ENCODE measurements around the gene TAF15. TPM values are rescaled to one million over a fixed set of nuclear protein-coding genes. Genes with fewer than 3 reads are reported as not detected.

TAF15 gene
- total and polyA plus RNA-seq, 10 of the 15 experiments (the other 5 are each of a cell fraction or from before 2014, with no cell fraction given) = 9.5 to 259 (median 40.4) TPM

DNA sequence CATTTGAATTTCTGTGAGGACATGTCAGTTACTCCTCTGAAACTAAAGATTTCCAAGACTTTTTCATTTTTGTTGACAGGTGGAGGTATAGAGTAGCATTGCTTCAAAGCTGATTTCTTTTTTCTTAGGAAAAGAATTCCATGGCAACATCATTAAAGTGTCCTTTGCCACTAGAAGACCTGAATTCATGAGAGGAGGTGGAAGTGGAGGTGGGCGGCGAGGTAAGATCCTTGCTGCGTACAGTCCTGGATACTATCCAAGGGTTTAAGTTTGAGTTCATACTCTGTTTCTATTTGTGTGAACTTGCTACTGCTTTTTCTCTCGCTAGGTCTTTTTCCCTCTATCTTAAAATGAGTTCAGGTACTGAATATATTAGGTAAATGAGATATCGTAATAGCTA, 33.0 kb downstream of the TAF15 start:
- Histone ChIP-seq H4K20me1 (ENCODE audit: control insufficient read depth, insufficient read depth) (no peaks in the 10 kb centered on the region), H3K4me1 (ENCODE audit: control insufficient read depth, insufficient read depth, low read length) (no peaks in the 10 kb centered on the region), H3K4me2 (ENCODE audit: control insufficient read depth, insufficient read depth) (no peak overlapping the region), H3K9ac (ENCODE audit: control insufficient read depth, insufficient read depth, low read length) (no peak overlapping the region), H3K79me2 (ENCODE audit: control insufficient read depth, insufficient read depth, low read length) (no peaks in the 10 kb centered on the region), H3K9me3 (replicated peaks; ENCODE audit: control insufficient read depth, insufficient read depth, low read length) (no peaks in the 10 kb centered on the region), H3K27ac (ENCODE audit: control insufficient read depth, insufficient read depth) (no peak overlapping the region), H3K36me3 (ENCODE audit: control insufficient read depth in 2 of 2, insufficient read depth in 2 of 2, low read length in 1 of 2) (peaks cover 8 to 48% of the 10 kb centered on the region in 2 experiments), H3K4me3 (no peak overlapping the region), H2AFZ (ENCODE audit: control insufficient read depth, low read depth, low read length) (no peak overlapping the region), H3K27me3 (replicated peaks in 1 of 2; ENCODE audit: control insufficient read depth in 2 of 2, insufficient read depth in 2 of 2, low read length in 1 of 2) (no peaks in the 10 kb centered on the region)
- 98% methylated on average over 5 of the region's 5 CpGs for WGBS (ENCODE audit: insufficient coverage, insufficient replicate concordance, low lambda C conversion rate, missing lambda C conversion rate)
- POLR2A ChIA-PET = interaction anchor here (0.6 kb wide), 1 partner anchor 746 kb away, joined by 3 read pairs; no protein-coding TSS in a partner anchor
- ATAC-seq (no peak), DNase-seq (ENCODE audit: low read depth, low spot score) (no peak), FAIRE-seq (no peak)
- in situ Hi-C loops (cut with MboI) (no loop called here), intact Hi-C loops (cut with micrococcal nuclease; ENCODE audit: unreplicated experiment) (no loop called here)
- RAD21 ChIA-PET (ENCODE audit: unreplicated experiment) = no interaction called here
- SMC1A ChIA-PET (ENCODE audit: uncharacterized antibody, unreplicated experiment) = interaction anchor here (0.9 to 1.9 kb wide), 3 partner anchors 8 to 101 kb away, joined by 3 to 8 read pairs (median 3); partner anchors contain the start of gene LYZL6
- no TSS peak for BruUV-seq (replicated peaks)
- TF ChIP-seq HDAC2 (IDR thresholded peaks at IDR 0.05) (no peak), KLF5 (IDR thresholded peaks at IDR 0.05; ENCODE audit: partially characterized antibody) (no peak), BMI1 (IDR thresholded peaks at IDR 0.05; ENCODE audit: borderline replicate concordance) (no peak), NFIC (IDR thresholded peaks at IDR 0.05; ENCODE audit: low read depth, low read length) (no peak), TAF1 (IDR thresholded peaks at IDR 0.05; ENCODE audit: borderline replicate concordance, low read depth, low read length) (no peak), PKNOX1 (IDR thresholded peaks at IDR 0.05) (no peak), MEF2A (IDR thresholded peaks at IDR 0.05; ENCODE audit: insufficient read depth, low read depth, low read length) (no peak), HCFC1 (IDR thresholded peaks at IDR 0.05; ENCODE audit: low read length) (no peak), ZNF592 (IDR thresholded peaks at IDR 0.05) (no peak), ETV6 (conservative IDR thresholded peaks at IDR 0.05 in 1 of 2, IDR thresholded peaks at IDR 0.05 in 1 of 2; ENCODE audit: borderline replicate concordance in 1 of 2, low read depth in 1 of 2) (no peak), FOXK2 (IDR thresholded peaks at IDR 0.05) (no peak), SIX5 (IDR thresholded peaks at IDR 0.05; ENCODE audit: low read depth, low read length, severe bottlenecking) (no peak), E4F1 (IDR thresholded peaks at IDR 0.05; ENCODE audit: borderline replicate concordance, partially characterized antibody) (no peak), NFYA (IDR thresholded peaks at IDR 0.05; ENCODE audit: borderline replicate concordance, low read depth, low read length) (no peak), POLR2A (IDR thresholded peaks at IDR 0.05; ENCODE audit: low read depth, low read length) (no peak), POLR2AphosphoS5 (IDR thresholded peaks at IDR 0.05; ENCODE audit: low read length) (no peak)
- CTCF ChIA-PET = interaction anchor here (0.7 to 2.2 kb wide), 7 partner anchors 9 to 310 kb away, joined by 3 to 6 read pairs (median 4); no protein-coding TSS in a partner anchor

Data from GM12878 (cell line).